Stimulated activated naive CD8-positive, alpha-beta T cell treated with anti-CD3 and anti-CD28 coated beads, Interleukin-15, amount 100 ng/mL, for 72 hours (primary cell): ENCODE measurements around the gene ABCG1.

Experiments used
- ATAC-seq: fragments of 150-1000 bp; cut with Tn5 transposase; 2 replicates; pipeline ENCODE4 v1.10.0; 2021; ENCODE audit warnings: mild to moderate bottlenecking, moderate library complexity
- DNase-seq, 2 donors: peaks; one replicate each; pipeline ENCODE4 v3.0.0; 2021 to 2022
- H3K27ac Mint-ChIP-seq, 2 donors: one replicate each; pipeline ENCODE4 v1.8.0; 2022; ENCODE audit warnings: mild to moderate bottlenecking in 2 of 2, mixed read lengths in 2 of 2, moderate library complexity in 2 of 2
- H3K27me3 Mint-ChIP-seq: one replicate; pipeline ENCODE4 v1.8.0; 2022; ENCODE audit warnings: mixed read lengths
- H3K4me1 Mint-ChIP-seq: one replicate; pipeline ENCODE4 v1.8.0; 2022; ENCODE audit warnings: mild to moderate bottlenecking, mixed read lengths
- H3K4me3 Mint-ChIP-seq, 2 donors: one replicate each; pipeline ENCODE4 v1.8.0; 2022; ENCODE audit warnings: mild to moderate bottlenecking in 2 of 2, mixed read lengths in 2 of 2, moderate library complexity in 1 of 2
- H3K9me3 Mint-ChIP-seq, 2 donors: one replicate each; pipeline ENCODE4 v1.8.0; 2022; ENCODE audit warnings: mixed read lengths in 2 of 2

ABCG1 gene

GRCh38 chr21:42245331-42246193, 26.6 kb downstream of the ABCG1 start:
- Mint-ChIP-seq H3K4me3 (no peak overlapping the region), H3K27ac (no peak overlapping the region), H3K4me1 (peaks cover 30% of the 10 kb centered on the region), H3K27me3 (no peaks in the 10 kb centered on the region), H3K9me3 (no peaks in the 10 kb centered on the region)
- ATAC-seq (no peak), DNase-seq (no peak)

GRCh38 chr21:42247716-42248115, 28.8 kb downstream of the ABCG1 start:
- no peak for DNase-seq
- no peaks in the 10 kb centered on the region for H3K27me3 Mint-ChIP-seq
- no peaks in the 10 kb centered on the region for H3K9me3 Mint-ChIP-seq
- H3K4me3 Mint-ChIP-seq = no peak overlapping the region
- peaks cover 40% of the 10 kb centered on the region for H3K4me1 Mint-ChIP-seq
- no peak overlapping the region for H3K27ac Mint-ChIP-seq
- no peak for ATAC-seq

GRCh38 chr21:42248241-42248640, 29.3 kb downstream of the ABCG1 start:
- DNase-seq (no peak), ATAC-seq (no peak)
- H3K27me3 Mint-ChIP-seq = no peaks in the 10 kb centered on the region
- H3K27ac Mint-ChIP-seq = no peak overlapping the region
- H3K4me1 Mint-ChIP-seq = peaks cover 44% of the 10 kb centered on the region
- H3K9me3 Mint-ChIP-seq = no peaks in the 10 kb centered on the region
- no peak overlapping the region for H3K4me3 Mint-ChIP-seq

GRCh38 chr21:42248783-42249597, 30.1 kb downstream of the ABCG1 start:
- no peak overlapping the region for H3K4me3 Mint-ChIP-seq
- no peaks in the 10 kb centered on the region for H3K27me3 Mint-ChIP-seq
- peak overlapping the region; percentile 6 to 30 for H3K27ac Mint-ChIP-seq
- H3K4me1 Mint-ChIP-seq = peaks cover 51% of the 10 kb centered on the region
- H3K9me3 Mint-ChIP-seq = no peaks in the 10 kb centered on the region
- DNase-seq = no peak
- ATAC-seq = no peak

GRCh38 chr21:42250422-42251403, 31.8 kb downstream of the ABCG1 start:
- H3K27me3 Mint-ChIP-seq = no peaks in the 10 kb centered on the region
- peak overlapping the region; percentile 48 to 78 for H3K27ac Mint-ChIP-seq
- H3K4me1 Mint-ChIP-seq = peaks cover 56% of the 10 kb centered on the region
- DNase-seq = no peak
- no peak for ATAC-seq
- H3K9me3 Mint-ChIP-seq = no peaks in the 10 kb centered on the region
- H3K4me3 Mint-ChIP-seq = no peak overlapping the region

GRCh38 chr21:42251654-42252324, 32.8 kb downstream of the ABCG1 start:
- Mint-ChIP-seq H3K9me3 (no peaks in the 10 kb centered on the region), H3K27me3 (no peaks in the 10 kb centered on the region), H3K4me3 (no peak overlapping the region), H3K27ac (no peak overlapping the region), H3K4me1 (peaks cover 55% of the 10 kb centered on the region)
- DNase-seq (no peak), ATAC-seq (no peak)

- Mint-ChIP-seq H3K4me3 (no peak overlapping the region), H3K27ac (no peak overlapping the region), H3K27me3 (no peaks in the 10 kb centered on the region), H3K4me1 (peaks cover 55% of the 10 kb centered on the region), H3K9me3 (no peaks in the 10 kb centered on the region)
- no peak for DNase-seq
- no peak for ATAC-seq
Measured at GRCh38 chr21:42252325-42252654, 33.4 kb downstream of the ABCG1 start.

GRCh38 chr21:42252778-42253340, 33.9 kb downstream of the ABCG1 start:
- H3K9me3 Mint-ChIP-seq = no peaks in the 10 kb centered on the region
- no peak overlapping the region for H3K27ac Mint-ChIP-seq
- ATAC-seq (no peak), DNase-seq (no peak)
- H3K27me3 Mint-ChIP-seq = no peaks in the 10 kb centered on the region
- no peak overlapping the region for H3K4me3 Mint-ChIP-seq
- peaks cover 51% of the 10 kb centered on the region for H3K4me1 Mint-ChIP-seq

GRCh38 chr21:42253466-42253865, 34.5 kb downstream of the ABCG1 start:
- DNase-seq = no peak
- H3K4me1 Mint-ChIP-seq = peaks cover 54% of the 10 kb centered on the region
- H3K4me3 Mint-ChIP-seq = no peak overlapping the region
- no peaks in the 10 kb centered on the region for H3K27me3 Mint-ChIP-seq
- H3K27ac Mint-ChIP-seq = peak overlapping the region in 1 of 2 donors; percentile 73
- no peaks in the 10 kb centered on the region for H3K9me3 Mint-ChIP-seq
- no peak for ATAC-seq

GRCh38 chr21:42254083-42254482, 35.1 kb downstream of the ABCG1 start:
- Mint-ChIP-seq H3K4me1 (peaks cover 55% of the 10 kb centered on the region), H3K27me3 (no peaks in the 10 kb centered on the region), H3K4me3 (no peak overlapping the region), H3K9me3 (no peaks in the 10 kb centered on the region), H3K27ac (peak overlapping the region in 1 of 2 donors; percentile 73)
- no peak for ATAC-seq
- DNase-seq = no peak

GRCh38 chr21:42254651-42255601, 36.0 kb downstream of the ABCG1 start:
- DNase-seq (no peak), ATAC-seq (no peak)
- Mint-ChIP-seq H3K4me1 (peaks cover 55% of the 10 kb centered on the region), H3K27me3 (no peaks in the 10 kb centered on the region), H3K27ac (peak overlapping the region; percentile 72 to 77), H3K9me3 (no peaks in the 10 kb centered on the region), H3K4me3 (no peak overlapping the region)

- ATAC-seq = no peak
- DNase-seq = no peak
- Mint-ChIP-seq H3K27ac (no peak overlapping the region), H3K9me3 (no peaks in the 10 kb centered on the region), H3K4me1 (peaks cover 48% of the 10 kb centered on the region), H3K27me3 (no peaks in the 10 kb centered on the region), H3K4me3 (no peak overlapping the region)
Measured at GRCh38 chr21:42255825-42256224, 36.9 kb downstream of the ABCG1 start.

GRCh38 chr21:42256316-42256715, 37.4 kb downstream of the ABCG1 start:
- H3K4me3 Mint-ChIP-seq = no peak overlapping the region
- ATAC-seq (no peak), DNase-seq (no peak)
- peaks cover 43% of the 10 kb centered on the region for H3K4me1 Mint-ChIP-seq
- H3K27ac Mint-ChIP-seq = no peak overlapping the region
- no peaks in the 10 kb centered on the region for H3K9me3 Mint-ChIP-seq
- no peaks in the 10 kb centered on the region for H3K27me3 Mint-ChIP-seq
